Activated CD8-positive, alpha-beta memory T cell treated with anti-CD3 and anti-CD28 coated beads, Interleukin-2, amount 10 ng/mL, durations not matched to agents 7 days and 5 days (primary cell): ENCODE data around the gene FAM72B. TPM values are rescaled to one million over a fixed set of nuclear protein-coding genes. Genes with fewer than 3 reads are reported as not detected.
"Not testable (repeated sequence)": the region's sequence is repeated elsewhere in the genome, so short reads cannot be mapped to it uniquely, and the experiment has no call there.

Source experiments
- ATAC-seq: fragments of 150-1000 bp; cut with Tn5 transposase; one replicate; pipeline ENCODE4 v1.10.0; 2021; ENCODE audit warnings: moderate library complexity
- CTCF ChIA-PET: fragments of 350-600 bp; sonication (Branson Sonifier 250); formaldehyde crosslinking; loops from one replicate; lab custom pipeline; 2021; ENCODE audit warnings: antibody characterized with exemption; lab: Charles Lee
- DNase-seq: peaks from one replicate; pipeline ENCODE4 v3.0.0-alpha.2; 2020
- H3K27ac Mint-ChIP-seq: one replicate; pipeline ENCODE4 v1.8.0; 2021; ENCODE audit warnings: mild to moderate bottlenecking, mixed read lengths
- H3K27me3 Mint-ChIP-seq: one replicate; pipeline ENCODE4 v1.8.0; 2021; ENCODE audit warnings: mixed read lengths
- H3K36me3 Mint-ChIP-seq: one replicate; pipeline ENCODE4 v1.8.0; 2021; ENCODE audit warnings: mild to moderate bottlenecking, mixed read lengths
- H3K4me1 Mint-ChIP-seq: one replicate; pipeline ENCODE4 v1.8.0; 2021; ENCODE audit warnings: mixed read lengths
- H3K4me3 Mint-ChIP-seq: one replicate; pipeline ENCODE4 v1.8.0; 2021; ENCODE audit warnings: mild to moderate bottlenecking, moderate library complexity, mixed read lengths
- H3K9me3 Mint-ChIP-seq: one replicate; pipeline ENCODE4 v1.8.0; 2022; ENCODE audit warnings: low read depth, mixed read lengths
- total RNA-seq, 2 experiments: library from RNA; stranded (reverse); gene quantifications; one replicate each; pipeline ENCODE4 v1.2.3, GENCODE V29; 2021

The FAM72B gene
- total RNA-seq, 2 experiments from 2014 or later, result 34.9 to 41.1 TPM

DNA sequence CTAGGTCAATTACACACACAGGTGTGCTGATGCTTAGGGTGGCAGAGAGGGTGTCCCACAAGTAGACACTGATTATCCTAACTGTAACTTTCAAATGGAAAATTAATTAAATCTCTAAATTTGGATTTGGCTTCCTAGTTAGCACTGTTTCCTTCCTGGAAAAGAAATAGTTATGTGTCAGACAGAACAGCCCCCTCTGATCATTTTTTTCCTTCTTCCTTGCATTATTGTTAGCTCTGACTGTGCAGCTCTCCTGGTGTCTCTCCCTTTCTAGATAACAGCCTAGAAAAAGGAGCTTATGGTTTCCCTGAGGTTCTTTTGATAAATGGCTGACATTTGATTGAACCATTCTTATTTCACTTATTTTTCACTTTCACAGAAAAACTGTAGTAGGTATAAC, 31.4 kb downstream of the FAM72B start:
- DNase-seq, CTCF ChIA-PET, ATAC-seq, H3K9me3 Mint-ChIP-seq, H3K36me3 Mint-ChIP-seq, H3K4me1 Mint-ChIP-seq, H3K27me3 Mint-ChIP-seq, H3K4me3 Mint-ChIP-seq, H3K27ac Mint-ChIP-seq: not testable (repeated sequence)

DNA sequence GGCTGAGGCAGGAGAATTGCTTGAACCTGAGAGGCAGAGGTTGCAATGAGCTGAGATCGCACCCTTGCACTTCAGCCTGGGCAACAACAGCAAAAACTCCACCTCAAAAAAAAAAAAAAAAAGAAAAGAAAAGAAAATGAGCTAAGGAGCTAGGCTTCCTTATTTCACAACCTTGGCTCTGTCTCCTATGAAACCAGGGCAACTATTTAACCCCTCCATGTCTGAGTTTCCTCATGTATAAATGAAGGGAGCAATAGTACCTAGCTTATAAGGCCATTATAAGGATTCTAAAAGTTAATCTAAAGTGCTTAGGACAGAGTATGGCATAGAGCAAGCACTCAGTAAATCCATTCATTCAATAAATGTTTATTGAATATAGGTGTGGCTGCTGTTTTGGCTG, 32.8 kb downstream of the FAM72B start:
- H3K4me1 Mint-ChIP-seq, H3K9me3 Mint-ChIP-seq, DNase-seq, CTCF ChIA-PET, H3K36me3 Mint-ChIP-seq, H3K27ac Mint-ChIP-seq, H3K27me3 Mint-ChIP-seq, ATAC-seq, H3K4me3 Mint-ChIP-seq: not testable (repeated sequence)

DNA sequence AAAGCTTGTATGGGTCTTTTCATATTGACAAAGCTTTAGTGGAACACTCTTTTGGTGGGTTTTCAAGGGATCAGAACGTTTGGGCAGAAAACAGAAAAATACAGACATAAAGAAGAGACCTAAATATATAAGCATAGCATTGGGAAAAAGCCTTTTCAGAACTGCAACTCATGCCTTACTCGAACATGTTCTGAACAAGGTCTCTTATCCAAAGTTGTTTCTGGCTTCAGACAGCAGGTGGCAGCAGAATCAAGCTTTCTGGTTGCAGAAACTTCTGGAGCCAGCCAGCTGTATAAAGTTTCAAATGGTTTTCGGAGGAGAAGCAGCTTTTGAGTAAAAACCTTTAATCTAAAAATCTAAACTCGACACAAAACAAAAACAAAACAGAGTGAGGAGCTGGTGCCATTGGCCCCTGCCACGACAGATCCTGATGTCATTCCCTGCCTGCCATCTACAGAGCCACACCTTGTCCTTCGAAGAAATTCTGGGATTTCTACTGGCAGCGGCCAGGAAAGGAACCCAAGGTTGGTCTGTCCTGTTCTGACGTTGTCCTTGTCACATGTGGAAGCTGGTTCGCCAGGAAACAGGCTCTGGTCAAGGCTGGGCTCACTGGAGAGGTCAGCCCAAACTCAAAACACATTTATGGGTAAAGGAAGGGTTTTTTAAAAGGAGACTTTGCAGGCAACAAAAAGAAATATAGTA, 35.5 kb downstream of the FAM72B start:
- H3K27ac Mint-ChIP-seq, DNase-seq, H3K4me1 Mint-ChIP-seq, H3K27me3 Mint-ChIP-seq, H3K9me3 Mint-ChIP-seq, H3K36me3 Mint-ChIP-seq, H3K4me3 Mint-ChIP-seq, CTCF ChIA-PET: not testable (repeated sequence)
- peak; percentile 66 for ATAC-seq

DNA sequence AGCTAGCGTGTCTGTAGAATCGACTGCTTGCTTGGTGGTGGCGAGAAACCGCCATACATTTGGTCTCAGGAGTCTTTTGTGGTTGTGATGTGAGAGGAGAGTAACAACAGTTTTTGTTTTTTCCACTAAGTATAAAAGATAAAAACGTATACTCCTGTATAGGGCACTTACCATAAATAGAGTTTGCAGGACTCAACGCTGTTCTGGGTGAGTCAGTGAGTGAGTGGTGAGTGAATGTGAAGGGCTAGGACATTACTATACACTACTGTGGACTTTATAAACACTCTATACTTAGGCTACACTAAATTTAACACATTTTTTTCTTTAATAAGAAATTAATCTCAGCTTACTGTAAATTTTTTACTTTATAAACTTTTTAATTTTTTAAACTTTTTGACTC, 43.7 kb downstream of the FAM72B start:
- H3K27ac Mint-ChIP-seq, ATAC-seq, H3K9me3 Mint-ChIP-seq, DNase-seq, CTCF ChIA-PET, H3K27me3 Mint-ChIP-seq, H3K4me3 Mint-ChIP-seq, H3K36me3 Mint-ChIP-seq, H3K4me1 Mint-ChIP-seq: not testable (repeated sequence)

GRCh38 chr1:121131494-121131893, 52.6 kb downstream of the FAM72B start:
- H3K27me3 Mint-ChIP-seq, H3K27ac Mint-ChIP-seq, H3K36me3 Mint-ChIP-seq, ATAC-seq, H3K4me1 Mint-ChIP-seq, CTCF ChIA-PET, H3K4me3 Mint-ChIP-seq, H3K9me3 Mint-ChIP-seq, DNase-seq: not testable (repeated sequence)

DNA sequence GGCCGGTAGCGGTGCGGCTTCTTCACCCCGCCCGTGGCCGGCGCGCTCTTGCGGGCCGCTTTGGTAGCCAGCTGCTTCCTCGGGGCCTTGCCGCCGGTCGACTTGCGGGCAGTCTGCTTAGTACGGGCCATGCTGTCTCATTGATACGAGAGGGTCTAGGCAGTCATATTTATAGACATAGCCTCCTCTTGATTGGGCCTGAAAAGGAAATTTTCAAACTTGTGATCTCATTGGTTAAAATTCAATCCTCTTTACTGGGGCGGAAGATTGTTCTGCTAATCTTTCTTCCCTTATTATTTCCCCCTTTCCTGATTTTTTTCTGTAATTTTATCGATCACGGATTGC, 65.7 kb downstream of the FAM72B start:
- DNase-seq, H3K9me3 Mint-ChIP-seq, H3K27ac Mint-ChIP-seq, H3K36me3 Mint-ChIP-seq, CTCF ChIA-PET, H3K4me1 Mint-ChIP-seq, H3K27me3 Mint-ChIP-seq, H3K4me3 Mint-ChIP-seq: not testable (repeated sequence)
- peak; percentile 35 for ATAC-seq

Other genes with a start within 250 kb of the FAM72B start
- 10 to 100 TPM; 37.1 to 40.9 TPM for gene SRGAP2C, start 635 bp upstream of the FAM72B start, total RNA-seq